HG03159 (cell line): ENCODE results near the gene LCP1.

Experiments
- ATAC-seq: cut with Tn5 transposase; IDR thresholded peaks from one replicate; pipeline ENCODE4 v1.9.1; 2021; ENCODE audit warnings: mild to moderate bottlenecking, moderate library complexity; ENCODE audit not compliant: unreplicated experiment

The LCP1 gene

GRCh38 chr13:46160471-46161066, 21.4 kb downstream of the LCP1 start:
- peak; percentile 48 for ATAC-seq

GRCh38 chr13:46160065-46160464, 21.9 kb downstream of the LCP1 start:
- ATAC-seq = no peak

GRCh38 chr13:46158983-46159382, 23.0 kb downstream of the LCP1 start:
- ATAC-seq = no peak

GRCh38 chr13:46158222-46158621, 23.8 kb downstream of the LCP1 start:
- no peak for ATAC-seq

GRCh38 chr13:46154136-46154801, 27.7 kb downstream of the LCP1 start:
- no peak for ATAC-seq

- ATAC-seq = no peak
These were observed 29.2 kb downstream of the LCP1 start for GRCh38 chr13:46152627-46153328.

- ATAC-seq = no peak
These were observed 31.8 kb downstream of the LCP1 start for GRCh38 chr13:46150134-46150693.

GRCh38 chr13:46149272-46150133, 32.5 kb downstream of the LCP1 start:
- ATAC-seq = no peak

- ATAC-seq = no peak
These were observed 35.1 kb downstream of the LCP1 start for GRCh38 chr13:46146898-46147297.

- ATAC-seq = no peak
These were observed 36.0 kb downstream of the LCP1 start for GRCh38 chr13:46145950-46146349.

- no peak for ATAC-seq
These were observed 36.8 kb downstream of the LCP1 start for GRCh38 chr13:46145135-46145534.

- ATAC-seq = no peak
These were observed 38.7 kb downstream of the LCP1 start for GRCh38 chr13:46143184-46143701.

- ATAC-seq = no peak
These were observed 39.2 kb downstream of the LCP1 start for GRCh38 chr13:46142776-46143175.

- no peak for ATAC-seq
These were observed 41.9 kb downstream of the LCP1 start for GRCh38 chr13:46140044-46140443.

GRCh38 chr13:46137627-46138317, 44.2 kb downstream of the LCP1 start:
- no peak for ATAC-seq

- no peak for ATAC-seq
These were observed 45.3 kb downstream of the LCP1 start for GRCh38 chr13:46136688-46137087.

GRCh38 chr13:46134961-46135522, 46.9 kb downstream of the LCP1 start:
- no peak for ATAC-seq

GRCh38 chr13:46134494-46134893, 47.5 kb downstream of the LCP1 start:
- no peak for ATAC-seq

GRCh38 chr13:46132109-46132508, 49.9 kb downstream of the LCP1 start:
- no peak for ATAC-seq

- ATAC-seq = no peak
These were observed 50.3 kb downstream of the LCP1 start for GRCh38 chr13:46131705-46132104.
